ENCODE data around the gene RAPGEF2. TPM values are rescaled to one million over a fixed set of nuclear protein-coding genes. Genes with fewer than 3 reads are reported as not detected.

RAPGEF2 gene
- total and polyA plus RNA-seq, 2 of the 8 experiments (the other 6 are each of a cell fraction or from before 2014, with no cell fraction given): 24.4 to 48.6 TPM

DNA sequence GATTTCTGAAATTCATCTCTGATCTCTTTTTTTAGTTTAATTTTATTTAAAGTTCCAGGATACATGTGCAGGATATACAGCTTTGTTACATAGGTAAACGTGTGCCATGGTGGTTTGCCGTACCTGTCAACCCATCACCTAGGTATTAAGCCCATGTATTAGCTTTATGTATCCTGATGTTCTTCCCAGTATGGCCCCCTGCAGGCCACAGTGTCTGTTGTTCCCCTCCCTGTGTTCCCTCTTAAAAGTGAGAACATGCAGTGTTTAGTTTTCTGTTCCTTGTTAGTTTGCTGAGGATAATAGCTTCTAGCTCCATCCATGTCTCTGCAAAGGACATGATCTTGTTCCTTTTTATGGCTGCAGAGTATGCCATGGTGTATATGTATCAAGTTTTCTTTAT lies 153.2 kb downstream of the RAPGEF2 start:
- Histone ChIP-seq H2AK5ac (ENCODE audit: low read depth, low read length) (no peak overlapping the region), H2AFZ (ENCODE audit: low read length) (no peak overlapping the region), H4K5ac (ENCODE audit: insufficient read length, low read depth, low read length) (no peak overlapping the region), H3K9me3 (ENCODE audit: insufficient read depth in 2 of 2, low read depth in 1 of 2, low read length in 1 of 2) (peaks cover 2% of the 10 kb centered on the region in 2 experiments; a peak in 2 of 4 replicates), H3K18ac (ENCODE audit: extremely low read depth, low read length) (no peak overlapping the region), H3K23me2 (ENCODE audit: low read depth, low read length) (no peaks in the 10 kb centered on the region), H3K4ac (replicated peaks; ENCODE audit: insufficient read length, low read depth, low read length) (no peak overlapping the region), H3K4me1 (replicated peaks in 1 of 4; ENCODE audit: control insufficient read depth in 3 of 4, insufficient read depth in 4 of 4, low read length in 3 of 4) (no peaks in the 10 kb centered on the region), H3K27me3 (replicated peaks in 1 of 4; ENCODE audit: control insufficient read depth in 3 of 4, extremely low read depth in 1 of 4, insufficient read depth in 3 of 4, low read length in 3 of 4) (no peaks in the 10 kb centered on the region), H2BK120ac (replicated peaks; ENCODE audit: low read depth, low read length) (no peak overlapping the region), H2BK15ac (ENCODE audit: low read length) (no peak overlapping the region), H2BK12ac (ENCODE audit: low read depth, low read length) (no peak overlapping the region), H3K9ac (replicated peaks in 1 of 4; ENCODE audit: extremely low read depth in 1 of 4, low read depth in 3 of 4, low read length in 3 of 4) (no peak overlapping the region), H3K79me1 (ENCODE audit: low read depth, low read length) (no peaks in the 10 kb centered on the region), H4K20me1 (replicated peaks in 1 of 2; ENCODE audit: control insufficient read depth in 1 of 2, insufficient read depth in 2 of 2, low read length in 2 of 2) (no peaks in the 10 kb centered on the region), H2BK20ac (ENCODE audit: low read length) (no peak overlapping the region), H3K36me3 (ENCODE audit: control insufficient read depth in 2 of 4, insufficient read depth in 4 of 4, low read length in 3 of 4) (peaks cover 0 to 3% (median 0%) of the 10 kb centered on the region in 4 experiments; a peak in 2 of 8 replicates), H3K4me2 (ENCODE audit: insufficient read depth in 1 of 2, low read depth in 2 of 2, low read length in 2 of 2) (no peak overlapping the region), H4K91ac (replicated peaks; ENCODE audit: insufficient read length, low read length) (no peak overlapping the region), H4K8ac (ENCODE audit: extremely low read depth, insufficient read depth, low read length) (no peak overlapping the region), H3K23ac (ENCODE audit: insufficient read length) (no peak overlapping the region), H3K4me3 (ENCODE audit: extremely low read depth in 1 of 4, insufficient read depth in 2 of 4, low read depth in 3 of 4, low read length in 4 of 4) (no peak overlapping the region), H3K14ac (ENCODE audit: insufficient read length) (no peak overlapping the region), H3K27ac (ENCODE audit: low read depth, low read length) (no peak overlapping the region), H3K79me2 (ENCODE audit: control insufficient read depth in 1 of 2, insufficient read depth in 2 of 2, low read length in 2 of 2) (peaks cover 0 to 2% of the 10 kb centered on the region in 2 experiments; a peak in 1 of 4 replicates), H3K56ac (replicated peaks; ENCODE audit: insufficient read length, low read depth, low read length) (no peak overlapping the region), H2BK5ac (ENCODE audit: low read depth, low read length) (no peak overlapping the region)
- CTCF ChIA-PET (ENCODE audit: partially characterized antibody): interaction anchor here (0.8 to 1.5 kb wide), 6 partner anchors 11 to 53 kb away, joined by 3 to 4 read pairs (median 3); no protein-coding TSS in a partner anchor
- 93% methylated on average over 2 of the region's 2 CpGs; no CpG with 5 or more reads in 1 of the 2 experiments for WGBS, 2 experiments (ENCODE audit: extremely low coverage in 1 of 2, insufficient coverage in 1 of 2, insufficient read length in 1 of 2, insufficient replicate concordance in 2 of 2, low coverage in 1 of 2, low lambda C conversion rate in 2 of 2, missing lambda C conversion rate in 1 of 2)
- POLR2A ChIA-PET (ENCODE audit: partially characterized antibody): no interaction called here
- DNase-seq (ENCODE audit: low read depth in 1 of 2, low spot score in 2 of 2): no peak
- no peak for FAIRE-seq
- TF ChIP-seq, protein P1, sequence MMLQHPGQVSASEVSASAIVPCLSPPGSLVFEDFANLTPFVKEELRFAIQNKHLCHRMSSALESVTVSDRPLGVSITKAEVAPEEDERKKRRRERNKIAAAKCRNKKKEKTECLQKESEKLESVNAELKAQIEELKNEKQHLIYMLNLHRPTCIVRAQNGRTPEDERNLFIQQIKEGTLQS (IDR thresholded peaks at IDR 0.05; ENCODE audit: insufficient read depth, low read depth, low read length): no peak
- TF ChIP-seq, protein P2, sequence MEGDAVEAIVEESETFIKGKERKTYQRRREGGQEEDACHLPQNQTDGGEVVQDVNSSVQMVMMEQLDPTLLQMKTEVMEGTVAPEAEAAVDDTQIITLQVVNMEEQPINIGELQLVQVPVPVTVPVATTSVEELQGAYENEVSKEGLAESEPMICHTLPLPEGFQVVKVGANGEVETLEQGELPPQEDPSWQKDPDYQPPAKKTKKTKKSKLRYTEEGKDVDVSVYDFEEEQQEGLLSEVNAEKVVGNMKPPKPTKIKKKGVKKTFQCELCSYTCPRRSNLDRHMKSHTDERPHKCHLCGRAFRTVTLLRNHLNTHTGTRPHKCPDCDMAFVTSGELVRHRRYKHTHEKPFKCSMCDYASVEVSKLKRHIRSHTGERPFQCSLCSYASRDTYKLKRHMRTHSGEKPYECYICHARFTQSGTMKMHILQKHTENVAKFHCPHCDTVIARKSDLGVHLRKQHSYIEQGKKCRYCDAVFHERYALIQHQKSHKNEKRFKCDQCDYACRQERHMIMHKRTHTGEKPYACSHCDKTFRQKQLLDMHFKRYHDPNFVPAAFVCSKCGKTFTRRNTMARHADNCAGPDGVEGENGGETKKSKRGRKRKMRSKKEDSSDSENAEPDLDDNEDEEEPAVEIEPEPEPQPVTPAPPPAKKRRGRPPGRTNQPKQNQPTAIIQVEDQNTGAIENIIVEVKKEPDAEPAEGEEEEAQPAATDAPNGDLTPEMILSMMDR (IDR thresholded peaks at IDR 0.05; ENCODE audit: control extremely low read depth in 1 of 3, insufficient read depth in 1 of 3, low read depth in 1 of 3, low read length in 3 of 3): no peak
- TF ChIP-seq KDM1A (IDR thresholded peaks at IDR 0.05; ENCODE audit: borderline replicate concordance, low read length): no peak
- no peak for TF ChIP-seq TAF1 (IDR thresholded peaks at IDR 0.05; ENCODE audit: low read depth, low read length)
- TF ChIP-seq CHD2 (IDR thresholded peaks at IDR 0.05; ENCODE audit: low read length): no peak
- TF ChIP-seq GABPA (IDR thresholded peaks at IDR 0.05; ENCODE audit: borderline replicate concordance, insufficient read depth, low read length): no peak
- no peak for TF ChIP-seq JUND (IDR thresholded peaks at IDR 0.05; ENCODE audit: low read length)
- TF ChIP-seq BACH1 (IDR thresholded peaks at IDR 0.05; ENCODE audit: low read length): no peak
- TF ChIP-seq POLR2AphosphoS5 (IDR thresholded peaks at IDR 0.05; ENCODE audit: low read depth, low read length): no peak
- TF ChIP-seq, protein P3, sequence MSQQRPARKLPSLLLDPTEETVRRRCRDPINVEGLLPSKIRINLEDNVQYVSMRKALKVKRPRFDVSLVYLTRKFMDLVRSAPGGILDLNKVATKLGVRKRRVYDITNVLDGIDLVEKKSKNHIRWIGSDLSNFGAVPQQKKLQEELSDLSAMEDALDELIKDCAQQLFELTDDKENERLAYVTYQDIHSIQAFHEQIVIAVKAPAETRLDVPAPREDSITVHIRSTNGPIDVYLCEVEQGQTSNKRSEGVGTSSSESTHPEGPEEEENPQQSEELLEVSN (IDR thresholded peaks at IDR 0.05): no peak
- TF ChIP-seq RXRA (IDR thresholded peaks at IDR 0.05; ENCODE audit: insufficient read depth, low read depth, low read length): no peak

Measured in H1 (cell line).